ENCODE data around the gene KLK13. TPM values are rescaled to one million over a fixed set of nuclear protein-coding genes. Genes with fewer than 3 reads are reported as not detected.

The KLK13 gene
- total and polyA plus RNA-seq, 2 of the 13 experiments (the other 11 are each of a cell fraction or from before 2014, with no cell fraction given): 0.09 TPM; not detected in 1

GRCh38 chr19:51108066-51108804, 43.3 kb upstream of the KLK13 start, which contains the start of gene CTU1 (continued):
- TF ChIP-seq, protein P1, sequence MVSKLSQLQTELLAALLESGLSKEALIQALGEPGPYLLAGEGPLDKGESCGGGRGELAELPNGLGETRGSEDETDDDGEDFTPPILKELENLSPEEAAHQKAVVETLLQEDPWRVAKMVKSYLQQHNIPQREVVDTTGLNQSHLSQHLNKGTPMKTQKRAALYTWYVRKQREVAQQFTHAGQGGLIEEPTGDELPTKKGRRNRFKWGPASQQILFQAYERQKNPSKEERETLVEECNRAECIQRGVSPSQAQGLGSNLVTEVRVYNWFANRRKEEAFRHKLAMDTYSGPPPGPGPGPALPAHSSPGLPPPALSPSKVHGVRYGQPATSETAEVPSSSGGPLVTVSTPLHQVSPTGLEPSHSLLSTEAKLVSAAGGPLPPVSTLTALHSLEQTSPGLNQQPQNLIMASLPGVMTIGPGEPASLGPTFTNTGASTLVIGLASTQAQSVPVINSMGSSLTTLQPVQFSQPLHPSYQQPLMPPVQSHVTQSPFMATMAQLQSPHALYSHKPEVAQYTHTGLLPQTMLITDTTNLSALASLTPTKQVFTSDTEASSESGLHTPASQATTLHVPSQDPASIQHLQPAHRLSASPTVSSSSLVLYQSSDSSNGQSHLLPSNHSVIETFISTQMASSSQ (IDR thresholded peaks at IDR 0.05; ENCODE audit: low read depth): no peak
- TF ChIP-seq, protein P1 (CRISPR knock-in tag; IDR thresholded peaks at IDR 0.05; ENCODE audit: borderline replicate concordance): no peak
- no peak for TF ChIP-seq ZNF530 (CRISPR knock-in tag; IDR thresholded peaks at IDR 0.05; ENCODE audit: low read depth)
- peak; percentile 29 for TF ChIP-seq SRSF1 (optimal IDR thresholded peaks at IDR 0.05; ENCODE audit: low read depth, low read length)
- no peak for TF ChIP-seq ZNF720 (CRISPR knock-in tag; IDR thresholded peaks at IDR 0.05)
- TF ChIP-seq ZNF563 (CRISPR knock-in tag; IDR thresholded peaks at IDR 0.05): no peak
- no peak for TF ChIP-seq KDM5B (CRISPR knock-in tag; IDR thresholded peaks at IDR 0.05; ENCODE audit: borderline replicate concordance)
- TF ChIP-seq, protein P2, sequence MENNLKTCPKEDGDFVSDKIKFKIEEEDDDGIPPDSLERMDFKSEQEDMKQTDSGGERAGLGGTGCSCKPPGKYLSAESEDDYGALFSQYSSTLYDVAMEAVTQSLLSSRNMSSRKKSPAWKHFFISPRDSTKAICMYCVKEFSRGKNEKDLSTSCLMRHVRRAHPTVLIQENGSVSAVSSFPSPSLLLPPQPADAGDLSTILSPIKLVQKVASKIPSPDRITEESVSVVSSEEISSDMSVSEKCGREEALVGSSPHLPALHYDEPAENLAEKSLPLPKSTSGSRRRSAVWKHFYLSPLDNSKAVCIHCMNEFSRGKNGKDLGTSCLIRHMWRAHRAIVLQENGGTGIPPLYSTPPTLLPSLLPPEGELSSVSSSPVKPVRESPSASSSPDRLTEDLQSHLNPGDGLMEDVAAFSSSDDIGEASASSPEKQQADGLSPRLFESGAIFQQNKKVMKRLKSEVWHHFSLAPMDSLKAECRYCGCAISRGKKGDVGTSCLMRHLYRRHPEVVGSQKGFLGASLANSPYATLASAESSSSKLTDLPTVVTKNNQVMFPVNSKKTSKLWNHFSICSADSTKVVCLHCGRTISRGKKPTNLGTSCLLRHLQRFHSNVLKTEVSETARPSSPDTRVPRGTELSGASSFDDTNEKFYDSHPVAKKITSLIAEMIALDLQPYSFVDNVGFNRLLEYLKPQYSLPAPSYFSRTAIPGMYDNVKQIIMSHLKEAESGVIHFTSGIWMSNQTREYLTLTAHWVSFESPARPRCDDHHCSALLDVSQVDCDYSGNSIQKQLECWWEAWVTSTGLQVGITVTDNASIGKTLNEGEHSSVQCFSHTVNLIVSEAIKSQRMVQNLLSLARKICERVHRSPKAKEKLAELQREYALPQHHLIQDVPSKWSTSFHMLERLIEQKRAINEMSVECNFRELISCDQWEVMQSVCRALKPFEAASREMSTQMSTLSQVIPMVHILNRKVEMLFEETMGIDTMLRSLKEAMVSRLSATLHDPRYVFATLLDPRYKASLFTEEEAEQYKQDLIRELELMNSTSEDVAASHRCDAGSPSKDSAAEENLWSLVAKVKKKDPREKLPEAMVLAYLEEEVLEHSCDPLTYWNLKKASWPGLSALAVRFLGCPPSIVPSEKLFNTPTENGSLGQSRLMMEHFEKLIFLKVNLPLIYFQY (CRISPR knock-in tag; IDR thresholded peaks at IDR 0.05; ENCODE audit: borderline replicate concordance): 0 out of 2 replicates have a peak, but pooled peaks have one; percentile 33
- TF ChIP-seq CBX1 (IDR thresholded peaks at IDR 0.05; ENCODE audit: low read depth): no peak
- no peak for TF ChIP-seq EHMT2 (IDR thresholded peaks at IDR 0.05; ENCODE audit: borderline replicate concordance, low read depth, low read length)
- peak; percentile 55; the same call in 1 of the 2 replicates for TF ChIP-seq ZNF547 (CRISPR knock-in tag; IDR thresholded peaks at IDR 0.05)
- TF ChIP-seq THAP11 (CRISPR knock-in tag; IDR thresholded peaks at IDR 0.05): peak; percentile 100
- TF ChIP-seq IKZF4 (CRISPR knock-in tag; IDR thresholded peaks at IDR 0.05; ENCODE audit: borderline replicate concordance, low read depth, not compliant biosample characterization): no peak
- TF ChIP-seq NRL (CRISPR knock-in tag; IDR thresholded peaks at IDR 0.05; ENCODE audit: borderline replicate concordance): no peak
- TF ChIP-seq ZBTB3 (CRISPR knock-in tag; IDR thresholded peaks at IDR 0.05; ENCODE audit: borderline replicate concordance, low read depth): no peak
- no peak for TF ChIP-seq ZSCAN25 (CRISPR knock-in tag; IDR thresholded peaks at IDR 0.05)
- TF ChIP-seq ZNF354B (CRISPR knock-in tag; IDR thresholded peaks at IDR 0.05): no peak
- TF ChIP-seq CCAR2 (optimal IDR thresholded peaks at IDR 0.05; ENCODE audit: low read depth, low read length): no peak
- TF ChIP-seq NONO (IDR thresholded peaks at IDR 0.05): no peak
- TF ChIP-seq NONO (CRISPR knock-in tag; conservative IDR thresholded peaks at IDR 0.05): no peak; the same call in 1 of the 2 replicates
- TF ChIP-seq IKZF5 (CRISPR knock-in tag; IDR thresholded peaks at IDR 0.05): 0 out of 2 replicates have a peak, but pooled peaks have one; percentile 36
